T-helper 1 cell treated with Interleukin-12 subunit alpha and Interleukin-12 subunit beta and Interleukin-4 antibody, amounts not matched to agents 30 μg/mL and 1 μg/mL, for 36 hours (primary cell): ENCODE data around the gene SBNO2.

Experiments used
- H3K27ac Mint-ChIP-seq: one replicate; pipeline ENCODE4 v1.8.0; 2021; ENCODE audit warnings: mild to moderate bottlenecking, mixed read lengths
- H3K27me3 Mint-ChIP-seq: one replicate; pipeline ENCODE4 v1.8.0; 2021; ENCODE audit warnings: low read depth, mixed read lengths
- H3K36me3 Mint-ChIP-seq: one replicate; pipeline ENCODE4 v1.8.0; 2021; ENCODE audit warnings: low read depth, mixed read lengths
- H3K4me1 Mint-ChIP-seq: one replicate; pipeline ENCODE4 v1.8.0; 2021; ENCODE audit warnings: low read depth, mixed read lengths
- H3K4me3 Mint-ChIP-seq: one replicate; pipeline ENCODE4 v1.8.0; 2021; ENCODE audit warnings: mild to moderate bottlenecking, moderate library complexity, mixed read lengths
- H3K9me3 Mint-ChIP-seq: one replicate; pipeline ENCODE4 v1.8.0; 2021; ENCODE audit warnings: mixed read lengths

SBNO2 gene

GRCh38 chr19:1173845-1174809 is at the start of gene SBNO2:
SBNO2 (minus strand) TSS chr19:1174268; CDS start chr19:1154276, 19,992 bp downstream.
- H3K27ac Mint-ChIP-seq: peak within 1 kb of the TSS; percentile 94
- H3K4me3 Mint-ChIP-seq: peak within 1 kb of the TSS; percentile 91
- H3K4me1 Mint-ChIP-seq: peaks cover 23% of the 10 kb centered on the region
- no peaks in the 10 kb centered on the region for H3K27me3 Mint-ChIP-seq
- H3K36me3 Mint-ChIP-seq: peaks cover 11% of the 10 kb centered on the region
- H3K9me3 Mint-ChIP-seq: no peaks in the 10 kb centered on the region

- Mint-ChIP-seq H3K27me3 (no peaks in the 10 kb centered on the region), H3K36me3 (no peaks in the 10 kb centered on the region), H3K4me1 (no peaks in the 10 kb centered on the region), H3K27ac (no peak overlapping the region), H3K4me3 (no peak overlapping the region), H3K9me3 (no peaks in the 10 kb centered on the region)
Observed at GRCh38 chr19:1223018-1223855, 49.2 kb upstream of the SBNO2 start.

GRCh38 chr19:1222394-1222793 is 48.3 kb upstream of the SBNO2 start:
- no peaks in the 10 kb centered on the region for H3K27me3 Mint-ChIP-seq

GRCh38 chr19:1221904-1222255 is 47.8 kb upstream of the SBNO2 start:
- Mint-ChIP-seq H3K9me3 (no peaks in the 10 kb centered on the region), H3K27ac (no peak overlapping the region), H3K36me3 (no peaks in the 10 kb centered on the region), H3K27me3 (no peaks in the 10 kb centered on the region), H3K4me1 (no peaks in the 10 kb centered on the region), H3K4me3 (no peak overlapping the region)

More at GRCh38 chr19:1222394-1222793, 48.3 kb upstream of the SBNO2 start:
- no peak overlapping the region for H3K4me3 Mint-ChIP-seq
- H3K4me1 Mint-ChIP-seq: no peaks in the 10 kb centered on the region
- no peaks in the 10 kb centered on the region for H3K9me3 Mint-ChIP-seq
- no peak overlapping the region for H3K27ac Mint-ChIP-seq
- H3K36me3 Mint-ChIP-seq: no peaks in the 10 kb centered on the region

DNA sequence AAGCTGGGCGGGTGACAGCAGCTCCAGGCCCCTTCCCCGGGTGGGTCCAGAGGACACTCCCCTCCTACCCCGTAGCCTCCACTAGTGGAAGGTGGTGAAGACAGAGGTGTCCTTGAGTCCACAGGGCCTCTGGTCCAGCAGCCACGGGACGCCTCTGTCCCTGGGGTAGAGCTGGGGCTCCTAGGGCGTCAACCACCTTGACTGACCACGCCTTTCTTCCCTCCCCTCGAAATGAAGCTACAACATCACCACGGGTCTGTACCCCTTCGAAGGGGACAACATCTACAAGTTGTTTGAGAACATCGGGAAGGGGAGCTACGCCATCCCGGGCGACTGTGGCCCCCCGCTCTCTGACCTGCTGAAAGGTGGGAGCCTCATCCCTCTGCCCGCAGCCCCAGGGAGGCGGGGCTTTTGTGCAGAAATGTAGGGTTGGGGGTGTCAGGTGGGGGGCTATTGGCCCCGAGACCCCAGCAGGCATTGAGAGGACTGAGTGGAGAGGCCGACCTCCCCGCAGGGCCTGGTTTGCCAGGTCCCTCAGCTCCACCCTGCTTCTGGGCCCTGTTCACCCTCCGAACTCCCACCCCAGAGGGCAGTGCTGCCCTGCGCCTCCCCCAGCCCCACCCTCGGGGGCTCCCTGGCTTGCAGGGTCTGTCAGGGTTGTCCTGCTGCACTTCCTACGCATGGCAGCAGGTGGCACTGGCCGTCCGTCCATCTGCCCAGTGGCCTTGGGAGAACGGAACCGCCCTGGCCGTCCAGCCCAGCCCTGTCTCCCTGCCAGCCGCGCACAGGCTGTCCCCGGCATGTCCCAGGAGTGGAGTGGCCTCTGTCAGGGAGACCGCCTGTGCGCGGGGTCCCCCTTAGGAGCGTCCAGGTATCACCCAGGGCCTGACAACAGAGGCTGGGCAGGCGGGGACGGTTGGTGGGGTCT is 47.2 kb upstream of the SBNO2 start:
- Mint-ChIP-seq H3K27ac (no peak overlapping the region), H3K36me3 (no peaks in the 10 kb centered on the region), H3K27me3 (no peaks in the 10 kb centered on the region), H3K4me1 (no peaks in the 10 kb centered on the region), H3K4me3 (no peak overlapping the region), H3K9me3 (no peaks in the 10 kb centered on the region)

DNA sequence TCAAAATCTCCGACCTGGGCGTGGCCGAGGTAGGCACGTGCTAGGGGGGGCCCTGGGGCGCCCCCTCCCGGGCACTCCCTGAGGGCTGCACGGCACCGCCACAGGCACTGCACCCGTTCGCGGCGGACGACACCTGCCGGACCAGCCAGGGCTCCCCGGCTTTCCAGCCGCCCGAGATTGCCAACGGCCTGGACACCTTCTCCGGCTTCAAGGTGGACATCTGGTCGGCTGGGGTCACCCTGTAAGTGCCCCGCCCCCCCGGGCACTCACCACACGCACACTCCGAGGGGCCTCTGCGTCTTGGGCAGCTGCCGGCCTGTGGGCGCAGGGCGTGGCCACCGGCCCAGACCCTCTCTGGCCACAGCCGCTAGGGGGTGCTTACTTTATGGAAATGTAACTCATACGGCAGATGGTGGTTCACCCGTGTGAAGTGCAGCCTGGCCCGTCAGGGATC is 46.4 kb upstream of the SBNO2 start:
- H3K27me3 Mint-ChIP-seq: no peaks in the 10 kb centered on the region
- H3K27ac Mint-ChIP-seq: no peak overlapping the region
- H3K9me3 Mint-ChIP-seq: no peaks in the 10 kb centered on the region
- H3K4me3 Mint-ChIP-seq: no peak overlapping the region
- H3K4me1 Mint-ChIP-seq: no peaks in the 10 kb centered on the region
- H3K36me3 Mint-ChIP-seq: no peaks in the 10 kb centered on the region

DNA sequence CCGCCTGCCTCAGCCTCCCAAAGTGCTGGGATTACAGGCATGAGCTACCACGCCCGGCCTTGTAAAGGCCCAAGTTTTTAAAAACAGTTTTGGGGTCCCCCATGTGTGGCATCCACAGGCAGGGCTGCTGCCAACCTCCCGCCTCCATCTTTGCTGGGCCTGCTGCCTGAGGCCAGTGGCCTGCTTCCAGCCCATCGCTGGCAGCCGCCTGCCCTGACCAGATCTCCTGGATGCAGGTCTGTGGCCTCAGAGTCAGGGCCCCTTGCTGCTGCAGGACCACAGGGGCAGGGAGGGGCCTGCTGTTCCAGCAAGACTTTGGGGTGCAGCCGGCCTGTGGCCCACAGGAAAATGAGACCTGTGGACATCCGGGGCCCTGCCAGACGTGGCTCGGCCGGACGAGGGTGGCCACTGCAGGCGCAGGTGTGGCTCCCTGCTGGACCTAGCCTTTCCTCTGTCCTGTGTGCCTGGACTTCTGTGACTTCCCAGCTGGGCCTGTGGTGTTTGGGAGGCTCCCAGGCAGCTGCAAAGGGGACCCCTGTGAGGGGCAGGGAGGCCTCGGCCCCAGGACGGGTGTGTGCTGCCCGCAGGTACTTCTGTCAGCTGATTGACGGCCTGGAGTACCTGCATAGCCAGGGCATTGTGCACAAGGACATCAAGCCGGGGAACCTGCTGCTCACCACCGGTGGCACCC is 45.9 kb upstream of the SBNO2 start:
- Mint-ChIP-seq H3K27ac (no peak overlapping the region), H3K36me3 (no peaks in the 10 kb centered on the region), H3K27me3 (no peaks in the 10 kb centered on the region), H3K9me3 (no peaks in the 10 kb centered on the region), H3K4me3 (no peak overlapping the region), H3K4me1 (no peaks in the 10 kb centered on the region)

DNA sequence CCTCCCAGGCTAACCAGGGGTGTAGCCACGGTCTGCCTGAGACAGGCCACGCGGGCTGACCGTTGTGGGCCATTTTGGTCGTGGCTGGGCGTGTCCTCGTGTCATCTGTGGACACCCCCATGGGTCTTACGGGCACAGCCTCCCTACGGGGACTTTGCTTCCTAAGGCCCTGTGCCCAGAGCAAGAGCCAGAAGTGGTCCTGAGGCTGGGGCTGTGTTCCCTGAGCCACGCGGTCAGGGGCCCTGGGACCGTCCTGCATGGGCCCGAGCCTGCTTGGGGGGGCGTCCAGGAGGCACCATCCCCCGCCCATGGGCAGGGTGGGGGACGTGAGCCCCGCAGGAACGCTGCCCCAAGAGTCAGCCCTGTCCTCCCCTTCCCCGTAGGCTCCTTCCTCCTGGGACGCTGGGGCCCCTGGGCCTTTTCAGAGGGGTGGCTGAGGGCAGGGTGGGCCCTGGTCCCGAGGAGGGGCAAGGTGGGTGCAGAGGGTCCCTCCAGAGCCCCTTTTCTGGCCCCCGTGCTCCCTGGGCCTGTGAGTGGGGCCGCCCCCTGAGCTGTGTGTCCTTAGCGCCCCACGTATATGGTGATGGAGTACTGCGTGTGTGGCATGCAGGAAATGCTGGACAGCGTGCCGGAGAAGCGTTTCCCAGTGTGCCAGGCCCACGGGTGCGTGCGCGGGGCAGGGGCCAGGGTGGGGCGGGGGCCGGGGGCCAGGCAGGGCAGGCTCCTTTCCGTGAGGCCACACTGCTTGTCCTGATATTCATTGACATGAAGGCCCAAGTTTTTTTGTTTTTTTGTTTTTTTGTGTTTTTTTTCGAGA is 44.9 kb upstream of the SBNO2 start:
- Mint-ChIP-seq H3K4me3 (no peak overlapping the region), H3K4me1 (peaks cover 4% of the 10 kb centered on the region), H3K27me3 (no peaks in the 10 kb centered on the region), H3K36me3 (peaks cover 1% of the 10 kb centered on the region), H3K27ac (no peak overlapping the region), H3K9me3 (no peaks in the 10 kb centered on the region)

DNA sequence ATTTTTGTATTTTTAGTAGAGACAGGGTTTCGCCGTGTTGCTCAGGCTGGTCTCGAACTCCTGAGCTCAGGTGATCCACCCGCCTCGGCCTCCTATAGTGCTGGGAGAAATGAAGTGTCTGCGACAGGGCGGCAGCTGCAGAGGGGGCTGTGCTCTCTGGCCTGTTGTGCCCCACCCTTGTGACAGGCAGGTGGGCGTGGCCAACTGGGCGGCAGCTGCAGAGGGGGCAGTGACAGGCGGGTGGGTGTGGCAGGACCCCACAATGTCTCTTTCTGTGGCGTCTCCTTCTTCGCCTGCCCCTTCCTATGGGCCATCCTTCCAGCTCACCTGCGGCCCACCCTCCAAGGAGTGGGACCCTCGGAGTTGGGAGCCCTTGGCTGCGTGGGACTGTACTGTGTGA is 43.3 kb upstream of the SBNO2 start:
- Mint-ChIP-seq H3K36me3 (peaks cover 8% of the 10 kb centered on the region), H3K27me3 (no peaks in the 10 kb centered on the region), H3K4me3 (no peak overlapping the region), H3K27ac (no peak overlapping the region), H3K9me3 (no peaks in the 10 kb centered on the region), H3K4me1 (peaks cover 11% of the 10 kb centered on the region)

- Mint-ChIP-seq H3K9me3 (no peaks in the 10 kb centered on the region), H3K4me1 (peaks cover 11% of the 10 kb centered on the region), H3K4me3 (no peak overlapping the region), H3K27ac (peak overlapping the region; percentile 9), H3K27me3 (no peaks in the 10 kb centered on the region), H3K36me3 (peaks cover 9% of the 10 kb centered on the region)
Observed at GRCh38 chr19:1216756-1217155, 42.7 kb upstream of the SBNO2 start.

GRCh38 chr19:1214862-1215731 is 41.0 kb upstream of the SBNO2 start:
- H3K4me3 Mint-ChIP-seq: no peak overlapping the region
- H3K9me3 Mint-ChIP-seq: no peaks in the 10 kb centered on the region
- H3K27ac Mint-ChIP-seq: peak overlapping the region; percentile 15
- H3K4me1 Mint-ChIP-seq: peaks cover 16% of the 10 kb centered on the region
- H3K27me3 Mint-ChIP-seq: no peaks in the 10 kb centered on the region
- peaks cover 13% of the 10 kb centered on the region for H3K36me3 Mint-ChIP-seq

DNA sequence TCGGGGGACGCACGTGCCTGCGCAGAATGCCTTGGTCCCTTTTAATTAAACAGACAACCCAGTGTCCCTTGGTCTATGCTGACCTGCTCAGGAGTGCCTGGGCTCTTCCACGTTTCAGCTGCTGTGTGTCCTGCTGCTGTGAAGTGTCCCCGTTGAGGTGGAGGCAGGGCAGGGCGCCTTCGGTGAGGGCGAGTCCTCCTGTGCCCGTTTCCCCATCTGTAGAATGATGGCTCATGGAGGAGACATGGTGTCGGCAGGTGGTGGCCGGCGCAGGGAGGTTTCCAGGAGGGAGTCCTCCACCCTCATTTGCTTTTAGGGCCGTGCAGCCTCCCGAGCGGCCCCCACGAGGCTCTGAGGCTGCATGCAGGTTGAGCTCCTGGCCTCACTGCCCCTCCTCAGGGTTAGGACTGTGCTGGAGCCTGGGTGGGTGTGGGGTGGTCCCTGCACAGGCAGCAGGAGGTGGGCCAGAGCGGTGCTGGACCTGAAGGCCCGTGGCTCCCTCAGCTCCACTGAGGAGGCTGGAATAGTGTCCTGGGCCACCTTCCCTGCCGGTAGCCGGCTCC is 40.3 kb upstream of the SBNO2 start:
- peak overlapping the region; percentile 98 for H3K27ac Mint-ChIP-seq
- H3K27me3 Mint-ChIP-seq: no peaks in the 10 kb centered on the region
- H3K36me3 Mint-ChIP-seq: peaks cover 16% of the 10 kb centered on the region
- H3K4me3 Mint-ChIP-seq: peak overlapping the region; percentile 77
- no peaks in the 10 kb centered on the region for H3K9me3 Mint-ChIP-seq
- H3K4me1 Mint-ChIP-seq: peaks cover 18% of the 10 kb centered on the region
